ENCODE measurements around the gene SLC9A7. TPM values are rescaled to one million over a fixed set of nuclear protein-coding genes. Genes with fewer than 3 reads are reported as not detected.
A peak's percentile ranks its signal among the peaks of the same experiment; 100 is the strongest.

Gene SLC9A7
- polyA plus RNA-seq, 2 of the 4 experiments (the other 2 are of a cell fraction) = 9.8 to 21.1 TPM

DNA sequence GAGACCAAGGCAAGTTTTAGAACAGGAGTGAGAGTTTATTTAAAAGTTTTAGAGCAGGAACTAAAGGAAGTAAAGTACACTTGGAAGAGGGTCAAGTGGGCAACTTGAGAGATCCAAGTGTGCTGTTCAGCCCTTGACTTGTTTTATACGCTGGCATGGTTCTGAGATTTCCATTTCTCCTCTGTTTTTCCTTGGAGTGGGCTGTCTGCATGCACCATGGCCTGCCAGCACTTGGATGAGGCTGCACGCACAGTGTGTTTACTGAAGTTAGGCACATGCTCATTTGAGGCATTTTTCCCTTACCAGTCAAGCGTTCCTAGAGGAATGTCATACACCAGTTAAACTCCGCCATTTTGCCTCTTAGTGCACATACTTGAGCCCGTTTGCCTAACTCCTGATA lies 205.0 kb downstream of the SLC9A7 start:
- ChIA-PET POLR2A (no interaction called here), CTCF (interaction anchor here (0.9 to 3.5 kb wide), 6 partner anchors 15 to 243 kb away, joined by 3 to 19 read pairs (median 8); no protein-coding TSS in a partner anchor)
- 80% methylated on average over 5 of the region's 5 CpGs for WGBS (ENCODE audit: missing lambda C conversion rate)
- TF ChIP-seq HOXB13 (CRISPR knock-in tag; IDR thresholded peaks at IDR 0.05; ENCODE audit: low read depth) (no peak), RAD21 (conservative IDR thresholded peaks at IDR 0.05 in 1 of 2, IDR thresholded peaks at IDR 0.05 in 1 of 2) (no peak), EHMT2 (IDR thresholded peaks at IDR 0.05; ENCODE audit: low read depth) (no peak), CBX8 (IDR thresholded peaks at IDR 0.05) (no peak), MAFK (IDR thresholded peaks at IDR 0.05; ENCODE audit: partially characterized antibody) (no peak), KDM5A (IDR thresholded peaks at IDR 0.05) (no peak)
- TF ChIP-seq, protein P1, sequence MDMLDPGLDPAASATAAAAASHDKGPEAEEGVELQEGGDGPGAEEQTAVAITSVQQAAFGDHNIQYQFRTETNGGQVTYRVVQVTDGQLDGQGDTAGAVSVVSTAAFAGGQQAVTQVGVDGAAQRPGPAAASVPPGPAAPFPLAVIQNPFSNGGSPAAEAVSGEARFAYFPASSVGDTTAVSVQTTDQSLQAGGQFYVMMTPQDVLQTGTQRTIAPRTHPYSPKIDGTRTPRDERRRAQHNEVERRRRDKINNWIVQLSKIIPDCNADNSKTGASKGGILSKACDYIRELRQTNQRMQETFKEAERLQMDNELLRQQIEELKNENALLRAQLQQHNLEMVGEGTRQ (IDR thresholded peaks at IDR 0.05) = no peak
- TF ChIP-seq, protein P2, sequence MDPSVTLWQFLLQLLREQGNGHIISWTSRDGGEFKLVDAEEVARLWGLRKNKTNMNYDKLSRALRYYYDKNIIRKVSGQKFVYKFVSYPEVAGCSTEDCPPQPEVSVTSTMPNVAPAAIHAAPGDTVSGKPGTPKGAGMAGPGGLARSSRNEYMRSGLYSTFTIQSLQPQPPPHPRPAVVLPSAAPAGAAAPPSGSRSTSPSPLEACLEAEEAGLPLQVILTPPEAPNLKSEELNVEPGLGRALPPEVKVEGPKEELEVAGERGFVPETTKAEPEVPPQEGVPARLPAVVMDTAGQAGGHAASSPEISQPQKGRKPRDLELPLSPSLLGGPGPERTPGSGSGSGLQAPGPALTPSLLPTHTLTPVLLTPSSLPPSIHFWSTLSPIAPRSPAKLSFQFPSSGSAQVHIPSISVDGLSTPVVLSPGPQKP (IDR thresholded peaks at IDR 0.05; ENCODE audit: low read depth, low read length) = no peak
- no peak overlapping the region for H3K4me3 ChIP-seq
- FAIRE-seq (no peak), ATAC-seq (no peak), DNase-seq (ENCODE audit: low read depth in 1 of 2, low spot score in 1 of 2) (no peak)
- no peaks in the 10 kb centered on the region for H3K9me3 ChIP-seq
- H3K27ac ChIP-seq = no peak overlapping the region
- H3K4me2 ChIP-seq = no peak overlapping the region
- H3K4me1 ChIP-seq = peaks cover 11% of the 10 kb centered on the region

DNA sequence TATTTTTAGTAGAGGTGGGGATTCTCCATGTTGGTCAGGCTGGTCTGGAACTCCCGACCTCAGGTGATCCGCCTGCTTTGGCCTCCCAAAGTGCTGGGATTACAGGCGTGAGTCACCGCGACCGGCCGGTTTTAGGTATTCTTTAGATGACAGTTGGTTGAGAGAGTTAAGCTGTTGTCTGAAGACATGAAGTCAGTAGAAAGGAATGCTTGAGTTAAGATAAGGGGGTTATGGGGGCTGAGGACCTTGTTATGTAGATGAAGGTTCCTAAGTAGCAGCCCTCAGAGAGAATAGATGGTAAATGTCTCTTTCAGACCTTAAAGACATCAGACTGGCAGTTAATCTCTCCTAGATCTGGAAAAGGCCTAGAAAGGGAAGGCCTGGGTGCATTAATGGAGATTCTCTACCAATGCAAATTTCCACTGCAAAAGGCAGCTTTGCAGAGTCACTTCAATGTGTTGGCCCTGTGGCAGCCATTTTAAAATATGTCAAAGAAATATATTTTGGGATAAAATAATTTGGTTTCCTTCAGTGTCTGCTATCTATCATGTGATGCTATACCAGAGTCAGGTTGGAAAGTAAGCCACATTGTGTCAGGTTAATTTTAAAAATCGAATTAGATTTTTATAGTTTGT lies 207.3 kb downstream of the SLC9A7 start:
- ChIA-PET POLR2A (no interaction called here), CTCF (interaction anchor here (1.0 to 1.1 kb wide), 2 partner anchors 245 to 352 kb away, joined by 3 read pairs; no protein-coding TSS in a partner anchor)
- 34% methylated on average over 8 of the region's 8 CpGs for WGBS (ENCODE audit: missing lambda C conversion rate)
- peaks cover 31% of the 10 kb centered on the region for H3K4me1 ChIP-seq
- TF ChIP-seq HDAC2 (IDR thresholded peaks at IDR 0.05) (no peak), FOSL2 (IDR thresholded peaks at IDR 0.05) (no peak), FOSL2 (CRISPR knock-in tag; IDR thresholded peaks at IDR 0.05) (peak; percentile 48; the same call in 1 of the 2 replicates)
- DNase-seq (ENCODE audit: low read depth in 1 of 2, low spot score in 1 of 2) = no peak
- peak overlapping the region in 1 of 2 experiments; percentile 51; a peak in 3 of 6 replicates for H3K27ac ChIP-seq
- ATAC-seq = peak in 1 of 2 experiments; percentile 45; a peak in 3 of 6 replicates
- no peak overlapping the region for H3K4me3 ChIP-seq
- H3K4me2 ChIP-seq = 0 out of 3 replicates have a peak overlapping the region, but pooled peaks have one; percentile 20
- no peaks in the 10 kb centered on the region for H3K9me3 ChIP-seq
- no peak for FAIRE-seq

DNA sequence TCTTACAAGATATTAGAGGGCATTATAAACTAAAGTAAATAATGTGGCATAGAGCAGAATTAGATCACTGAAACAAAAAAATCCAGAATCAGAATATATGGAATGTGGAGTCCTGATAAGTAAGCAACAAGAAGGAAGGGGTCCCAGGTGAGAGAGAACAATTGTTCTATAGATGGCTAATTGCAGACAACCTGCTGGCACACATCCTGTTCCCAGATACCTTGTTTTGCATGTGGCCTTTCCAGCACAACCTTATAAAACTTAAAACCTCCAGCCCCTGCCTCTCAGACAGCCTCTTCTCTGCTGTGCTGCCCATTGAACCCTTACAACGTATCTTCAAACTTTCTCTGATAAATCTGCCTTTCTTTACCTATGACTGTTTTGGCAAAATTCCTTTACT lies 209.0 kb downstream of the SLC9A7 start:
- 100% methylated on average over 1 of the region's 1 CpG for WGBS (ENCODE audit: missing lambda C conversion rate)
- TF ChIP-seq, protein P2 (IDR thresholded peaks at IDR 0.05; ENCODE audit: low read depth, low read length) = no peak
- TF ChIP-seq FOXS1 (CRISPR knock-in tag; IDR thresholded peaks at IDR 0.05) (no peak), MYC (IDR thresholded peaks at IDR 0.05; ENCODE audit: borderline replicate concordance, low read length) (no peak), BHLHE40 (IDR thresholded peaks at IDR 0.05; ENCODE audit: low read depth, low read length) (no peak), RCOR1 (IDR thresholded peaks at IDR 0.05; ENCODE audit: low read depth, low read length) (no peak), JUNB (IDR thresholded peaks at IDR 0.05) (no peak), EP300 (IDR thresholded peaks at IDR 0.05) (no peak), HOXA7 (CRISPR knock-in tag; IDR thresholded peaks at IDR 0.05) (no peak)
- ATAC-seq = no peak
- POLR2A ChIA-PET = no interaction called here
- no peak overlapping the region for H3K4me3 ChIP-seq
- FAIRE-seq = no peak
- peaks cover 34% of the 10 kb centered on the region for H3K4me1 ChIP-seq
- CTCF ChIA-PET = no interaction called here
- DNase-seq (ENCODE audit: low read depth in 1 of 2, low spot score in 1 of 2) = no peak
- no peaks in the 10 kb centered on the region for H3K9me3 ChIP-seq
- H3K27ac ChIP-seq = no peak overlapping the region
- H3K4me2 ChIP-seq = no peak overlapping the region

Small RNAs within 50 kb of the gene (small RNA-seq; reads per million reads assigned to genes)
- gene RF00017 = 0 reads per million in 6 experiments

Other genes starting within 250 kb of the SLC9A7 start
- 6.3 and 6.9 TPM in 2 replicates for gene ZNF674, start 213.7 kb downstream of the SLC9A7 start, polyA plus RNA-seq (2011; rRNA removed)
- 2.2 to 3.1 TPM (median 2.6 TPM) in 3 replicates for gene ZNF674, start 213.7 kb downstream of the SLC9A7 start, polyA plus RNA-seq (2017; fragmentation: RNase III; extraction: RNeasy Plus Mini Kit Qiagen cat#74134 plus additional on column Dnase treatment)
- gene CHST7, start 185.4 kb downstream of the SLC9A7 start, polyA plus RNA-seq (2011; rRNA removed) = 6.3 and 6.5 TPM in 2 replicates
- 15.3 to 20.8 TPM (median 18.8 TPM) in 3 replicates for gene CHST7, start 185.4 kb downstream of the SLC9A7 start, polyA plus RNA-seq (2017; fragmentation: RNase III; extraction: RNeasy Plus Mini Kit Qiagen cat#74134 plus additional on column Dnase treatment)
- gene RP2, start 77.9 kb upstream of the SLC9A7 start, polyA plus RNA-seq (2011; rRNA removed) = 13.8 and 14.8 TPM in 2 replicates
- 12.9 to 15.0 TPM (median 14.0 TPM) in 3 replicates for gene RP2, start 77.9 kb upstream of the SLC9A7 start, polyA plus RNA-seq (2017; fragmentation: RNase III; extraction: RNeasy Plus Mini Kit Qiagen cat#74134 plus additional on column Dnase treatment)
- gene JADE3, start 153.3 kb upstream of the SLC9A7 start, polyA plus RNA-seq (2011; rRNA removed) = 19.8 and 28.8 TPM in 2 replicates
- 10.4 to 10.6 TPM (median 10.5 TPM) in 3 replicates for gene JADE3, start 153.3 kb upstream of the SLC9A7 start, polyA plus RNA-seq (2017; fragmentation: RNase III; extraction: RNeasy Plus Mini Kit Qiagen cat#74134 plus additional on column Dnase treatment)